H1 (cell line): ENCODE measurements around the gene PAN2. TPM values are rescaled to one million over a fixed set of nuclear protein-coding genes. Genes with fewer than 3 reads are reported as not detected.

Experiments
- CTCF ChIA-PET: fragments of 300-600 bp; sonication (Branson Sonifier 250); formaldehyde crosslinking; loops from one replicate; lab custom pipeline; 2021; ENCODE audit not compliant: partially characterized antibody; lab: Charles Lee
- POLR2A ChIA-PET: fragments of 300-600 bp; sonication (Branson Sonifier 250); formaldehyde crosslinking; loops from one replicate; lab custom pipeline; 2021; ENCODE audit warnings: inconsistent platforms; ENCODE audit not compliant: partially characterized antibody; lab: Charles Lee
- DNase-seq, 2 experiments: peaks; one replicate each; pipeline versions ENCODE4 v3.0.0 to v3.0.0-alpha.2; 2010 to 2022; ENCODE audit warnings: low spot score in 2 of 2, low read depth in 1 of 2, mixed read lengths in 1 of 2
- FAIRE-seq: peaks from 2 replicates; lab custom pipeline; 2011; peaks lifted over from hg19 to GRCh38; lab: Jason Lieb, UNC
- H2AFZ ChIP-seq: 2 replicates; pipeline ENCODE4 v1.8.1; 2012; ENCODE audit warnings: low read length, inconsistent platforms
- H2AK5ac ChIP-seq: 2 replicates; pipeline ENCODE4 v1.6.1; 2013; ENCODE audit warnings: low read depth, low read length
- H2BK120ac ChIP-seq: replicated peaks from 2 replicates; pipeline ENCODE3; 2013; ENCODE audit warnings: low read depth, low read length, inconsistent platforms
- H2BK12ac ChIP-seq: 2 replicates; pipeline ENCODE4 v1.6.1; 2013; ENCODE audit warnings: low read depth, low read length
- H2BK15ac ChIP-seq: 2 replicates; pipeline ENCODE4 v1.6.1; 2013; ENCODE audit warnings: low read length
- H2BK20ac ChIP-seq: 2 replicates; pipeline ENCODE4 v1.6.1; 2013; ENCODE audit warnings: low read length
- H2BK5ac ChIP-seq: 2 replicates; pipeline ENCODE4 v1.6.1; 2013; ENCODE audit warnings: low read depth, low read length
- H3K14ac ChIP-seq: 2 replicates; pipeline ENCODE4 v1.6.1; 2013; ENCODE audit warnings: inconsistent platforms; ENCODE audit not compliant: insufficient read length
- H3K18ac ChIP-seq: 2 replicates; pipeline ENCODE4 v1.6.1; 2013; ENCODE audit warnings: low read length; ENCODE audit errors: extremely low read depth
- H3K23ac ChIP-seq: 2 replicates; pipeline ENCODE4 v1.6.1; 2013; ENCODE audit warnings: inconsistent platforms; ENCODE audit not compliant: insufficient read length
- H3K23me2 ChIP-seq: 2 replicates; pipeline ENCODE4 v1.6.1; 2013; ENCODE audit warnings: low read depth, low read length
- H3K27ac ChIP-seq: 2 replicates; pipeline ENCODE4 v1.6.1; 2011; ENCODE audit warnings: low read depth, low read length, inconsistent platforms
- H3K27me3 ChIP-seq, 4 experiments: replicated peaks in 1 of 4; 1 replicate in 1 of 4; 2 replicates in 3 of 4; pipeline versions ENCODE4 v1.6.1 to v1.8.1; 2011 to 2013; ENCODE audit warnings: low read length in 3 of 4, mild to moderate bottlenecking in 3 of 4, inconsistent platforms in 2 of 4, mixed read lengths in 2 of 4, moderate library complexity in 1 of 4; ENCODE audit not compliant: control insufficient read depth in 3 of 4, insufficient read depth in 3 of 4; ENCODE audit errors: extremely low read depth in 1 of 4
- H3K36me3 ChIP-seq, 4 experiments: 2 replicates each; pipeline versions ENCODE4 v1.6.1 to v1.8.1; 2011 to 2013; ENCODE audit warnings: mild to moderate bottlenecking in 4 of 4, low read length in 3 of 4, moderate library complexity in 2 of 4, control low read depth in 1 of 4, inconsistent platforms in 1 of 4; ENCODE audit not compliant: insufficient read depth in 4 of 4, control insufficient read depth in 2 of 4
- H3K4ac ChIP-seq: replicated peaks from 2 replicates; pipeline ENCODE3; 2013; ENCODE audit warnings: low read length, low read depth, mixed read lengths, inconsistent platforms; ENCODE audit not compliant: insufficient read length
- H3K4me1 ChIP-seq, 4 experiments: replicated peaks in 1 of 4; 1 replicate in 1 of 4; 2 replicates in 3 of 4; pipeline versions ENCODE4 v1.6.1 to v1.8.1; 2011 to 2013; ENCODE audit warnings: low read length in 3 of 4, inconsistent platforms in 2 of 4, mixed read lengths in 1 of 4; ENCODE audit not compliant: insufficient read depth in 4 of 4, control insufficient read depth in 3 of 4
- H3K4me2 ChIP-seq, 2 experiments: 2 replicates each; pipeline versions ENCODE4 v1.6.1 to v1.8.1; 2011 to 2013; ENCODE audit warnings: low read depth in 2 of 2, low read length in 2 of 2, control low read depth in 1 of 2, inconsistent platforms in 1 of 2, mild to moderate bottlenecking in 1 of 2; ENCODE audit not compliant: insufficient read depth in 1 of 2
- H3K4me3 ChIP-seq, 4 experiments: fragments of 200-600, 300-600 bp in 1 of 4; sonication (generic), shearing (Covaris generic), sonication (Bioruptor Twin) in 1 of 4; 2 replicates each; pipeline versions ENCODE4 v1.5.1 to v1.8.1; 2011 to 2016; ENCODE audit warnings: low read length in 4 of 4, low read depth in 3 of 4, control low read depth in 2 of 4, inconsistent platforms in 2 of 4, mild to moderate bottlenecking in 2 of 4, mixed read lengths in 1 of 4, moderate library complexity in 1 of 4; ENCODE audit not compliant: insufficient read depth in 2 of 4; ENCODE audit errors: extremely low read depth in 1 of 4
- H3K56ac ChIP-seq: replicated peaks from 2 replicates; pipeline ENCODE3; 2013; ENCODE audit warnings: low read depth, mild to moderate bottlenecking, mixed read lengths, low read length, inconsistent platforms; ENCODE audit not compliant: insufficient read length
- H3K79me1 ChIP-seq: 2 replicates; pipeline ENCODE4 v1.6.1; 2013; ENCODE audit warnings: low read depth, low read length, control low read depth
- H3K79me2 ChIP-seq, 2 experiments: 2 replicates each; pipeline versions ENCODE4 v1.6.1 to v1.8.1; 2012 to 2013; ENCODE audit warnings: low read length in 2 of 2, mild to moderate bottlenecking in 2 of 2, inconsistent platforms in 1 of 2; ENCODE audit not compliant: insufficient read depth in 2 of 2, control insufficient read depth in 1 of 2
- H3K9ac ChIP-seq, 4 experiments: replicated peaks in 1 of 4; 1 replicate in 1 of 4; 2 replicates in 3 of 4; pipeline versions ENCODE4 v1.6.1 to v1.8.1; 2011 to 2013; ENCODE audit warnings: low read depth in 3 of 4, low read length in 3 of 4, control low read depth in 2 of 4, mild to moderate bottlenecking in 2 of 4, moderate library complexity in 2 of 4, inconsistent platforms in 1 of 4; ENCODE audit errors: extremely low read depth in 1 of 4
- H3K9me3 ChIP-seq, 2 experiments: 2 replicates each; pipeline versions ENCODE4 v1.6.1 to v1.8.1; 2012 to 2013; ENCODE audit warnings: mild to moderate bottlenecking in 2 of 2, moderate library complexity in 2 of 2, control low read depth in 1 of 2, inconsistent platforms in 1 of 2, low read depth in 1 of 2, low read length in 1 of 2, mixed read lengths in 1 of 2; ENCODE audit not compliant: insufficient read depth in 2 of 2
- H4K20me1 ChIP-seq, 2 experiments: replicated peaks in 1 of 2; 2 replicates each; pipeline versions ENCODE3 to v1.8.1; 2011 to 2013; ENCODE audit warnings: inconsistent platforms in 2 of 2, low read length in 2 of 2, mild to moderate bottlenecking in 1 of 2; ENCODE audit not compliant: insufficient read depth in 2 of 2, control insufficient read depth in 1 of 2
- H4K5ac ChIP-seq: 2 replicates; pipeline ENCODE4 v1.6.1; 2013; ENCODE audit warnings: low read length, low read depth, mixed read lengths, inconsistent platforms; ENCODE audit not compliant: insufficient read length
- H4K8ac ChIP-seq: 2 replicates; pipeline ENCODE4 v1.8.0; 2013; ENCODE audit warnings: mild to moderate bottlenecking, moderate library complexity, low read length, inconsistent platforms; ENCODE audit not compliant: insufficient read depth; ENCODE audit errors: extremely low read depth
- H4K91ac ChIP-seq: replicated peaks from 2 replicates; pipeline ENCODE3; 2013; ENCODE audit warnings: low read length, mixed read lengths, inconsistent platforms; ENCODE audit not compliant: insufficient read length
- GTF2F1 ChIP-seq: IDR thresholded peaks from 2 replicates; pipeline ENCODE4 v1.6.1; 2012; ENCODE audit warnings: low read depth, low read length, improper control_type of control experiment, borderline replicate concordance
- WGBS, 2 experiments: shearing (Covaris generic) in 1 of 2; methylation state at CpG; one replicate each; pipeline versions ENCODE4 v1.1.6 to v1.1.7; 2013 to 2015; ENCODE audit warnings: low lambda C conversion rate in 2 of 2, mixed read lengths in 2 of 2, inconsistent platforms in 1 of 2, low coverage in 1 of 2, missing lambda C conversion rate in 1 of 2; ENCODE audit not compliant: insufficient replicate concordance in 2 of 2, insufficient coverage in 1 of 2, insufficient read length in 1 of 2; ENCODE audit errors: extremely low coverage in 1 of 2, missing lambda C conversion rate in 1 of 2; 5-methylcytosine and 5-hydroxymethylcytosine counted together
- polyA plus RNA-seq, 7 experiments: library from polyadenylated mRNA; depleted of rRNA in 3 of 7; stranded (reverse) in 5 of 7; unstranded in 2 of 7; fragments of >200 nt in 5 of 7; fragments of 200-250 nt in 2 of 7; gene quantifications; 1 replicate in 5 of 7; 2 replicates in 1 of 7; 4 replicates in 1 of 7; pipeline versions ENCODE4 v1.2.1 to v1.2.3, GENCODE V29; 2011 to 2013; ENCODE audit warnings: missing spikeins in 2 of 7, mixed read lengths in 2 of 7
- total RNA-seq: library from RNA; stranded (reverse); fragmentation: NEBNext Ultra II Directional; extraction: Animal tissue kit (Norgen Biotek cat#: 25700); gene quantifications from 2 replicates; pipeline ENCODE4 v1.2.1, GENCODE V29; 2021

The PAN2 gene
- total and polyA plus RNA-seq, 2 of the 8 experiments (the other 6 are each of a cell fraction or from before 2014, with no cell fraction given): 29.6 to 36.7 TPM

DNA sequence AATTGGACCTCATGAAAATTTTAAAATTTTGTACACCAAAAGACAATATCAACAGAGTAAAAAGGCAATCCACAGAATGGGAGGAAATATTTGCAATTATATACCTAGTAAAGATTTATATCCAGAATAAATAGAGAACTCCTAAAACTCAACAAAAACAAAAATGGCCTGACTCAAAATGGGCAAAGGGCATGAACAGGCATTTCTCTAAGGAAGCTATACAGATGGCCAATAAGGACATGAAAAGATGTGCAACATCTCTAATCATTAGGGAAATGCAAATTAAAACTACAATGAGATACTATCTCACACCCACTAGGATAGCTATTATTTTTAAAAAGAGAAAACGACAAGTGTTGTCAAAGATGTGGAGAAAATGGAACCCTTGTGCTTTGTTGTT, 39.7 kb upstream of the PAN2 start:
- DNase-seq: no peak
- CTCF ChIA-PET: no interaction called here
- H4K8ac ChIP-seq: no peak overlapping the region
- H2AFZ ChIP-seq: no peak overlapping the region
- no peaks in the 10 kb centered on the region for H3K27me3 ChIP-seq
- no peak for TF ChIP-seq GTF2F1
- no peak overlapping the region for H2BK20ac ChIP-seq
- no peak overlapping the region for H2BK120ac ChIP-seq
- H3K14ac ChIP-seq: no peak overlapping the region
- no peaks in the 10 kb centered on the region for H3K9me3 ChIP-seq
- no peak overlapping the region for H3K4ac ChIP-seq
- 91% methylated on average over 1 of the region's 1 CpG; no CpG with 5 or more reads in 1 of the 2 experiments for WGBS, 2 experiments
- no peak overlapping the region for H4K5ac ChIP-seq
- H3K4me2 ChIP-seq: no peak overlapping the region
- FAIRE-seq: no peak
- H3K27ac ChIP-seq: no peak overlapping the region
- H2AK5ac ChIP-seq: no peak overlapping the region
- H3K79me2 ChIP-seq: no peaks in the 10 kb centered on the region
- no peaks in the 10 kb centered on the region for H4K20me1 ChIP-seq
- no peak overlapping the region for H2BK15ac ChIP-seq
- no peak overlapping the region for H2BK5ac ChIP-seq
- no peak overlapping the region for H3K4me3 ChIP-seq
- H3K9ac ChIP-seq: no peak overlapping the region
- peaks cover 0 to 5% (median 0%) of the 10 kb centered on the region in 4 experiments; a peak in 3 of 7 replicates for H3K4me1 ChIP-seq
- H3K23me2 ChIP-seq: no peaks in the 10 kb centered on the region
- H3K56ac ChIP-seq: no peak overlapping the region
- POLR2A ChIA-PET: no interaction called here
- H4K91ac ChIP-seq: no peak overlapping the region
- H3K79me1 ChIP-seq: no peaks in the 10 kb centered on the region
- H2BK12ac ChIP-seq: no peak overlapping the region
- H3K36me3 ChIP-seq: no peaks in the 10 kb centered on the region
- no peak overlapping the region for H3K18ac ChIP-seq
- no peak overlapping the region for H3K23ac ChIP-seq
